Measurements from ENCODE around the gene PLSCR1. TPM values are rescaled to one million over a fixed set of nuclear protein-coding genes. Genes with fewer than 3 reads are reported as not detected.
A peak's percentile ranks its signal among the peaks of the same experiment; 100 is the strongest.

PLSCR1 gene
- polyA plus RNA-seq, 3 donors: 103 to 221 (median 127) TPM

DNA sequence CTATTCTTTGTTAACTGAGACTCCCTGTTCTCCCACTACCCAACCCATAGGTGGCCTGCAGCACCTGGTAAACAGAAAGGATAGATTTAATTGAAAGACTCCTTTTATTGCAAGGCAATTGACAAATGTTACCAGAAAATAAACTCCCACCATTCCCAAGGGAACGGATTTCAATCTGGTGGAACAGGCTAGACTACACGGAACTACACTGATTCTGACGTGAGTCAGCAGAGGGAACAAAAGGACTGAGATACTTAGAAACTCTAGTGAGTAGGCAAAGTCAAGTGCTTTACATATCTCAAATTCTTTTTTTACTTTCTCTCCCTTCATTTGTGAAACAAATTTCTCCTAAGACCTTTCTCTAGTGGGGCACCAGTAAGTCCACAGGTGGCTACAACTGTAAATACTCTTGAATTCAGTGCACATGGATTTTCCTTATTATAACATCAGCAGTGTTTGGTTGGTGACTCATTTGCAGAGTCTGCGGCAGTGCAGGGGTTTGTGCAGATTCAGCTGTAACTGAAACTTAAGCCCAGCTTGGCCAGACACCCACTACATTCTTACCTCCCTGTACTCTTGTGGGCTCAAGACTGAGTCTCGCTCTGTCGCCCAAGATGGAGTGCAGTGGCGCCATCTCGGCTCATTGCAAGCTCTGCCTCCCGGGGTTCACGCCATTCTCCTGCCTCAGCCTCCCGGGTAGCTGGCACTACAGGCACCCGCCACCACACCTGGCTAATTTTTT is 40.8 kb downstream of the PLSCR1 start:
- Mint-ChIP-seq H3K27ac (peak overlapping the region in 1 of 7 donors; percentile 46), H3K4me1 (peaks cover 25% of the 10 kb centered on the region), H3K4me3 (no peak overlapping the region), H3K9me3 (peaks cover 0 to 3% (median 1%) of the 10 kb centered on the region in 7 donors), H3K36me3 (peaks cover 3 to 7% of the 10 kb centered on the region in 2 donors), H3K27me3 (ENCODE audit: low read depth in 3 of 3) (no peaks in the 10 kb centered on the region)
- no peaks in the 10 kb centered on the region for H3K9me3 ChIP-seq (replicated peaks in 1 of 2; ENCODE audit: control insufficient read depth in 1 of 2, insufficient read depth in 1 of 2, low read length in 2 of 2)
- no peak overlapping the region for H3K4me2 ChIP-seq (replicated peaks; ENCODE audit: extremely low read depth, low read length, poor library complexity, severe bottlenecking)
- H3K4me3 ChIP-seq (replicated peaks in 1 of 3; ENCODE audit: low read depth in 2 of 3, low read length in 3 of 3): no peak overlapping the region
- H2AFZ ChIP-seq (ENCODE audit: insufficient read depth, low read depth, low read length, poor library complexity, severe bottlenecking): no peak overlapping the region
- H3K36me3 ChIP-seq (replicated peaks in 1 of 2; ENCODE audit: control insufficient read depth in 1 of 2, insufficient read depth in 2 of 2, low read length in 2 of 2): no peaks in the 10 kb centered on the region
- intact Hi-C loops (cut with micrococcal nuclease): loop anchor here in 1 of 2 donors (10.0 kb wide), 1 partner anchor 51 kb away; no protein-coding TSS in a partner anchor
- DNase-seq: no peak
- WGBS (ENCODE audit: insufficient coverage): 100% methylated on average over 5 of the region's 12 CpGs
- peaks cover 17 to 23% of the 10 kb centered on the region in 2 donors for H3K4me1 ChIP-seq (ENCODE audit: control insufficient read depth in 1 of 2, insufficient read depth in 2 of 2, low read length in 2 of 2)
- H3K79me2 ChIP-seq (ENCODE audit: insufficient read depth, low read length): no peaks in the 10 kb centered on the region
- H4K20me1 ChIP-seq (ENCODE audit: insufficient read depth, low read length): no peaks in the 10 kb centered on the region
- no peak overlapping the region for H3K27ac ChIP-seq (ENCODE audit: low read depth in 1 of 2, low read length in 2 of 2)
- TF ChIP-seq, protein P1, sequence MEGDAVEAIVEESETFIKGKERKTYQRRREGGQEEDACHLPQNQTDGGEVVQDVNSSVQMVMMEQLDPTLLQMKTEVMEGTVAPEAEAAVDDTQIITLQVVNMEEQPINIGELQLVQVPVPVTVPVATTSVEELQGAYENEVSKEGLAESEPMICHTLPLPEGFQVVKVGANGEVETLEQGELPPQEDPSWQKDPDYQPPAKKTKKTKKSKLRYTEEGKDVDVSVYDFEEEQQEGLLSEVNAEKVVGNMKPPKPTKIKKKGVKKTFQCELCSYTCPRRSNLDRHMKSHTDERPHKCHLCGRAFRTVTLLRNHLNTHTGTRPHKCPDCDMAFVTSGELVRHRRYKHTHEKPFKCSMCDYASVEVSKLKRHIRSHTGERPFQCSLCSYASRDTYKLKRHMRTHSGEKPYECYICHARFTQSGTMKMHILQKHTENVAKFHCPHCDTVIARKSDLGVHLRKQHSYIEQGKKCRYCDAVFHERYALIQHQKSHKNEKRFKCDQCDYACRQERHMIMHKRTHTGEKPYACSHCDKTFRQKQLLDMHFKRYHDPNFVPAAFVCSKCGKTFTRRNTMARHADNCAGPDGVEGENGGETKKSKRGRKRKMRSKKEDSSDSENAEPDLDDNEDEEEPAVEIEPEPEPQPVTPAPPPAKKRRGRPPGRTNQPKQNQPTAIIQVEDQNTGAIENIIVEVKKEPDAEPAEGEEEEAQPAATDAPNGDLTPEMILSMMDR (IDR thresholded peaks at IDR 0.05): no peak
- no peaks in the 10 kb centered on the region for H3K27me3 ChIP-seq (ENCODE audit: control insufficient read depth in 2 of 2, insufficient read depth in 2 of 2, low read length in 2 of 2)
- no peak overlapping the region for H3K9ac ChIP-seq (ENCODE audit: insufficient read depth, low read length, poor library complexity, severe bottlenecking)

- DNase-seq: no peak
- Mint-ChIP-seq H3K27me3 (ENCODE audit: low read depth in 3 of 3) (peaks cover 0 to 2% (median 0%) of the 10 kb centered on the region in 3 donors), H3K36me3 (peaks cover 3 to 4% of the 10 kb centered on the region in 2 donors), H3K9me3 (peaks cover 0 to 7% (median 3%) of the 10 kb centered on the region in 7 donors), H3K4me3 (no peak overlapping the region), H3K4me1 (peaks cover 28% of the 10 kb centered on the region), H3K27ac (peak overlapping the region in 1 of 7 donors; percentile 36)
- no peaks in the 10 kb centered on the region for H3K79me2 ChIP-seq (ENCODE audit: insufficient read depth, low read length)
- H3K27ac ChIP-seq (ENCODE audit: low read depth in 1 of 2, low read length in 2 of 2): no peak overlapping the region
- no peak overlapping the region for H3K9ac ChIP-seq (ENCODE audit: insufficient read depth, low read length, poor library complexity, severe bottlenecking)
- H3K4me1 ChIP-seq (ENCODE audit: control insufficient read depth in 1 of 2, insufficient read depth in 2 of 2, low read length in 2 of 2): peaks cover 17 to 23% of the 10 kb centered on the region in 2 donors
- H3K9me3 ChIP-seq (replicated peaks in 1 of 2; ENCODE audit: control insufficient read depth in 1 of 2, insufficient read depth in 1 of 2, low read length in 2 of 2): peaks cover 0 to under 1% of the 10 kb centered on the region in 2 donors
- no peak overlapping the region for H3K4me3 ChIP-seq (replicated peaks in 1 of 3; ENCODE audit: low read depth in 2 of 3, low read length in 3 of 3)
- WGBS (ENCODE audit: insufficient coverage): no CpG with 5 or more reads among the region's 1 CpG
- no peak overlapping the region for H3K4me2 ChIP-seq (replicated peaks; ENCODE audit: extremely low read depth, low read length, poor library complexity, severe bottlenecking)
- intact Hi-C loops (cut with micrococcal nuclease): loop anchor here in 1 of 2 donors (10.0 kb wide), 1 partner anchor 52 kb away; no protein-coding TSS in a partner anchor
- TF ChIP-seq, protein P1 (IDR thresholded peaks at IDR 0.05): no peak
- H2AFZ ChIP-seq (ENCODE audit: insufficient read depth, low read depth, low read length, poor library complexity, severe bottlenecking): no peak overlapping the region
- no peaks in the 10 kb centered on the region for H4K20me1 ChIP-seq (ENCODE audit: insufficient read depth, low read length)
- H3K36me3 ChIP-seq (replicated peaks in 1 of 2; ENCODE audit: control insufficient read depth in 1 of 2, insufficient read depth in 2 of 2, low read length in 2 of 2): no peaks in the 10 kb centered on the region
- no peaks in the 10 kb centered on the region for H3K27me3 ChIP-seq (ENCODE audit: control insufficient read depth in 2 of 2, insufficient read depth in 2 of 2, low read length in 2 of 2)
Measured at GRCh38 chr3:146502887-146503460, 41.4 kb downstream of the PLSCR1 start.
